HepG2 (cell line): ENCODE results near the gene STRADB. TPM values are rescaled to one million over a fixed set of nuclear protein-coding genes. Genes with fewer than 3 reads are reported as not detected.

Experiments used
- ATAC-seq: fragments of 200-7000 bp; cut with Tn5 transposase; 3 replicates; pipeline ENCODE4 v1.9.1; 2020; ENCODE audit warnings: mild to moderate bottlenecking, moderate library complexity
- BruUV-seq: library from RNA; stranded (reverse); fragments of 400-500 nt; replicated peaks from 2 replicates; lab custom pipeline; 2021; lab: Mats Ljungman, UMichigan
- CTCF ChIA-PET: fragments of 300-600 bp; formaldehyde crosslinking; extraction: SDS; loops from one replicate; lab custom pipeline; 2021; ENCODE audit warnings: low total read pairs, inconsistent platforms, low intra/inter-chr PET ratio; lab: Yijun Ruan, JAX
- POLR2A ChIA-PET: fragments of 350-600 bp; sonication (Branson Sonifier 250); formaldehyde crosslinking; loops from one replicate; lab custom pipeline; 2020; ENCODE audit warnings: antibody characterized with exemption, inconsistent platforms; lab: Yijun Ruan, JAX
- DNase-seq: peaks from one replicate; pipeline ENCODE4 v3.0.0-alpha.2; 2015; ENCODE audit warnings: low spot score
- FAIRE-seq: peaks from 3 replicates; lab custom pipeline; 2011; peaks lifted over from hg19 to GRCh38; lab: Jason Lieb, UNC
- H2AFZ ChIP-seq: one replicate; pipeline ENCODE4 v1.6.1; 2011; ENCODE audit warnings: low read length, inconsistent platforms
- H3K27ac ChIP-seq: fragments of 300-600 bp; 3 replicates; pipeline ENCODE4 v1.8.0; 2011; ENCODE audit warnings: mixed run types, mild to moderate bottlenecking, mixed read lengths, low read length, inconsistent platforms; ENCODE audit not compliant: insufficient read depth; ENCODE audit errors: extremely low read length
- H3K27me3 ChIP-seq, 2 experiments: fragments of 200-600 bp in 1 of 2; 2 replicates in 1 of 2; 3 replicates in 1 of 2; pipeline versions ENCODE4 v1.6.0 to v1.8.0; 2011; ENCODE audit warnings: low read length in 2 of 2, mild to moderate bottlenecking in 2 of 2, moderate library complexity in 2 of 2, inconsistent platforms in 1 of 2; ENCODE audit not compliant: insufficient read depth in 2 of 2, control insufficient read depth in 1 of 2
- H3K36me3 ChIP-seq, 2 experiments: fragments of 200-600 bp in 1 of 2; replicated peaks in 1 of 2; 2 replicates in 1 of 2; 3 replicates in 1 of 2; pipeline versions ENCODE4 v1.5.1 to v1.8.0; 2011; ENCODE audit warnings: low read length in 2 of 2, inconsistent platforms in 1 of 2; ENCODE audit not compliant: insufficient read depth in 2 of 2, control insufficient read depth in 1 of 2
- H3K4me1 ChIP-seq: 2 replicates; pipeline ENCODE4 v1.5.1; 2012; ENCODE audit warnings: low read length, inconsistent platforms; ENCODE audit not compliant: insufficient read depth
- H3K4me2 ChIP-seq: 2 replicates; pipeline ENCODE4 v1.6.0; 2011; ENCODE audit warnings: low read depth, low read length, inconsistent platforms
- H3K4me3 ChIP-seq, 3 experiments: fragments of 200-600 bp in 1 of 3; sonication (generic), shearing (Covaris generic) in 1 of 3; replicated peaks in 1 of 3; 2 replicates each; pipeline ENCODE4 v1.5.1; 2011 to 2016; ENCODE audit warnings: low read length in 3 of 3, inconsistent platforms in 2 of 3, low read depth in 2 of 3, mild to moderate bottlenecking in 2 of 3, control low read depth in 1 of 3, mixed read lengths in 1 of 3; ENCODE audit not compliant: insufficient read depth in 1 of 3
- H3K79me2 ChIP-seq: one replicate; pipeline ENCODE4 v1.6.1; 2011; ENCODE audit warnings: low read length, inconsistent platforms; ENCODE audit not compliant: insufficient read depth
- H3K9ac ChIP-seq: 2 replicates; pipeline ENCODE4 v1.6.0; 2011; ENCODE audit warnings: mild to moderate bottlenecking, low read depth, low read length, inconsistent platforms; ENCODE audit not compliant: insufficient read depth
- H3K9me3 ChIP-seq: 2 replicates; pipeline ENCODE4 v1.5.1; 2012; ENCODE audit warnings: mild to moderate bottlenecking, low read length
- H4K20me1 ChIP-seq: 2 replicates; pipeline ENCODE4 v1.6.0; 2011; ENCODE audit warnings: inconsistent platforms, mild to moderate bottlenecking, low read length, moderate library complexity; ENCODE audit not compliant: insufficient read depth
- CHD2 ChIP-seq: IDR thresholded peaks from 2 replicates; pipeline ENCODE4 v1.6.1; 2011; ENCODE audit warnings: low read depth, low read length, improper control_type of control experiment
- EP300 ChIP-seq, 3 experiments: sonication (generic) in 1 of 3; formaldehyde crosslinking in 1 of 3; IDR thresholded peaks; 2 replicates each; pipeline versions ENCODE4 v1.5.1 to v1.6.1; 2011 to 2020; ENCODE audit warnings: low read depth in 2 of 3, low read length in 2 of 3, borderline replicate concordance in 1 of 3, improper control_type of control experiment in 1 of 3, mild to moderate bottlenecking in 1 of 3, missing genetic modification reagents in 1 of 3, moderate library complexity in 1 of 3
- FOSL1 ChIP-seq: sonication (generic); formaldehyde crosslinking; IDR thresholded peaks from 2 replicates; pipeline ENCODE4 v1.9.0; 2021; ENCODE audit warnings: missing genetic modification reagents, borderline replicate concordance
- KAT2B ChIP-seq: fragments of 150-350 bp; IDR thresholded peaks from 2 replicates; pipeline ENCODE4 v1.6.1; 2014; ENCODE audit warnings: low read depth, low read length, borderline replicate concordance
- RBAK ChIP-seq: sonication (generic); formaldehyde crosslinking; IDR thresholded peaks from 2 replicates; pipeline ENCODE4 v1.5.1; 2020; ENCODE audit warnings: mild to moderate bottlenecking, missing genetic modification reagents
- RBM22 ChIP-seq: fragments of 200-400 bp; formaldehyde crosslinking; optimal IDR thresholded peaks from 2 replicates; pipeline ENCODE3; 2017; ENCODE audit warnings: mild to moderate bottlenecking, low read length, moderate library complexity
- RCOR2 ChIP-seq: IDR thresholded peaks from 2 replicates; pipeline ENCODE4 v1.6.1; 2016; ENCODE audit warnings: missing biosample characterization, missing genetic modification reagents
- SP4 ChIP-seq: sonication (generic); formaldehyde crosslinking; IDR thresholded peaks from 2 replicates; pipeline ENCODE4 v1.8.1; 2023; ENCODE audit warnings: mild to moderate bottlenecking, missing genetic modification reagents
- ZBTB4 ChIP-seq: sonication (generic); formaldehyde crosslinking; IDR thresholded peaks from 2 replicates; pipeline ENCODE4 v1.4.0; 2020; ENCODE audit warnings: missing genetic modification reagents, mild to moderate bottlenecking, borderline replicate concordance
- ZFP36L2 ChIP-seq: sonication (generic); formaldehyde crosslinking; IDR thresholded peaks from 2 replicates; pipeline ENCODE4 v1.4.0; 2020; ENCODE audit warnings: missing genetic modification reagents
- ZNF136 ChIP-seq: sonication (generic); formaldehyde crosslinking; IDR thresholded peaks from 2 replicates; pipeline ENCODE4 v1.8.1; 2022; ENCODE audit warnings: low read depth, mild to moderate bottlenecking, moderate library complexity, missing genetic modification reagents
- ZNF17 ChIP-seq: sonication (generic); formaldehyde crosslinking; IDR thresholded peaks from 2 replicates; pipeline ENCODE4 v1.5.0; 2020; ENCODE audit warnings: mild to moderate bottlenecking, missing genetic modification reagents
- ZNF260 ChIP-seq: sonication (generic); formaldehyde crosslinking; IDR thresholded peaks from 2 replicates; pipeline ENCODE4 v1.4.0; 2020; ENCODE audit warnings: missing genetic modification reagents, low read depth, mild to moderate bottlenecking, borderline replicate concordance
- ZNF296 ChIP-seq: sonication (generic); formaldehyde crosslinking; conservative IDR thresholded peaks from 2 replicates; pipeline ENCODE4 v1.5.0; 2020; ENCODE audit warnings: mild to moderate bottlenecking, missing genetic modification reagents
- ZNF331 ChIP-seq: sonication (generic); formaldehyde crosslinking; IDR thresholded peaks from 2 replicates; pipeline ENCODE4 v1.4.0; 2020; ENCODE audit warnings: missing genetic modification reagents
- ZNF460 ChIP-seq: sonication (generic); formaldehyde crosslinking; IDR thresholded peaks from 2 replicates; pipeline ENCODE4 v1.5.1; 2020; ENCODE audit warnings: missing genetic modification reagents, mild to moderate bottlenecking, borderline replicate concordance
- ZNF580 ChIP-seq: IDR thresholded peaks from 2 replicates; pipeline ENCODE4 v1.6.1; 2016; ENCODE audit warnings: low read depth, borderline replicate concordance
- ZNF761 ChIP-seq: sonication (generic); formaldehyde crosslinking; conservative IDR thresholded peaks from 2 replicates; pipeline ENCODE4 v1.4.0; 2020; ENCODE audit warnings: mild to moderate bottlenecking, missing genetic modification reagents
- ZNF780A ChIP-seq: sonication (generic); formaldehyde crosslinking; IDR thresholded peaks from 2 replicates; pipeline ENCODE4 v1.8.0; 2022; ENCODE audit warnings: mild to moderate bottlenecking, missing genetic modification reagents, moderate library complexity
- ZNF891 ChIP-seq: sonication (generic); formaldehyde crosslinking; IDR thresholded peaks from 2 replicates; pipeline ENCODE4 v1.5.0; 2020; ENCODE audit warnings: mild to moderate bottlenecking, missing genetic modification reagents
- WGBS: methylation state at CpG from one replicate; pipeline ENCODE4 v1.1.6; 2017; ENCODE audit warnings: low lambda C conversion rate; 5-methylcytosine and 5-hydroxymethylcytosine counted together
- in situ Hi-C: cut with HindIII; loops from 2 replicates; pipeline ENCODE4 v1.10.0; 2017; ENCODE audit warnings: low pct_unique_long_range_greater_than_20kb; ENCODE audit not compliant: extremely low pct_ligation_motif_present
- intact Hi-C: fragments of 100-400 bp; cut with micrococcal nuclease; formaldehyde crosslinking; loops from one replicate; pipeline ENCODE4 v1.10.0; 2022; ENCODE audit not compliant: unreplicated experiment
- polyA plus RNA-seq, 8 experiments: library from polyadenylated mRNA; depleted of rRNA in 3 of 8; stranded (reverse) in 7 of 8; unstranded in 1 of 8; fragments of >200 nt; fragmentation: Illumina TruSeq in 4 of 8; extraction: Trizol in 4 of 8; gene quantifications; 2 replicates each; pipeline versions ENCODE4 v1.2.1 to v1.2.3, GENCODE V29; 2011 to 2016; ENCODE audit warnings: low read depth in 4 of 8, missing spikeins in 1 of 8, mixed read lengths in 1 of 8; ENCODE audit not compliant: insufficient read depth in 1 of 8
- total RNA-seq, 5 experiments: library from RNA; depleted of rRNA; stranded (reverse); fragments of >200 nt; fragmentation: Illumina TruSeq; extraction: Trizol; gene quantifications; 2 replicates each; pipeline ENCODE4 v1.2.3, GENCODE V29; 2016; ENCODE audit warnings: low read depth in 1 of 5

STRADB gene
- total and polyA plus RNA-seq, 2 of the 13 experiments (the other 11 are each of a cell fraction or from before 2014, with no cell fraction given), result 34.1 to 66.6 TPM

- Histone ChIP-seq H3K27me3 (no peaks in the 10 kb centered on the region), H3K27ac (no peak overlapping the region), H3K4me3 (no peak overlapping the region), H3K36me3 (peaks cover 0 to 11% of the 10 kb centered on the region in 2 experiments; a peak in 2 of 5 replicates), H3K4me2 (no peak overlapping the region), H2AFZ (no peak overlapping the region), H3K4me1 (peaks cover 25% of the 10 kb centered on the region), H3K79me2 (no peaks in the 10 kb centered on the region), H4K20me1 (no peaks in the 10 kb centered on the region), H3K9me3 (no peaks in the 10 kb centered on the region), H3K9ac (no peak overlapping the region)
- CTCF ChIA-PET, result no interaction called here
- DNase-seq (no peak), FAIRE-seq (no peak), ATAC-seq (no peak)
- in situ Hi-C loops (no loop called here), intact Hi-C loops (no loop called here)
- BruUV-seq, result no TSS peak
- WGBS, result 97% methylated on average over 3 of the region's 3 CpGs
- TF ChIP-seq ZNF580, result no peak
- no peak for TF ChIP-seq ZNF761 (CRISPR knock-in tag)
- no peak for TF ChIP-seq RCOR2 (CRISPR knock-in tag)
- TF ChIP-seq ZNF780A (CRISPR knock-in tag), result no peak
- TF ChIP-seq ZNF136 (CRISPR knock-in tag), result no peak
- no peak for TF ChIP-seq ZNF260 (CRISPR knock-in tag)
- no peak for TF ChIP-seq ZNF296
- TF ChIP-seq ZNF17, result no peak
- TF ChIP-seq ZFP36L2 (CRISPR knock-in tag), result no peak
- TF ChIP-seq FOSL1 (CRISPR knock-in tag), result no peak
- TF ChIP-seq EP300 (IDR thresholded peaks at IDR 0.05; ENCODE audit: low read depth in 2 of 2, low read length in 2 of 2), result no peak
- no peak for TF ChIP-seq EP300 (CRISPR knock-in tag; IDR thresholded peaks at IDR 0.05; ENCODE audit: borderline replicate concordance)
- no peak for TF ChIP-seq RBM22
- TF ChIP-seq SP4, result no peak
- no peak for TF ChIP-seq ZNF331 (CRISPR knock-in tag)
- no peak for TF ChIP-seq ZNF460 (CRISPR knock-in tag)
- TF ChIP-seq RBAK, result no peak
- no peak for TF ChIP-seq ZBTB4
- TF ChIP-seq CHD2, result no peak
- no peak for TF ChIP-seq ZNF891 (CRISPR knock-in tag)
- TF ChIP-seq KAT2B, result no peak
- POLR2A ChIA-PET, result interaction anchor here (0.8 kb wide), 1 partner anchor 47 kb away, joined by 3 read pairs; the partner anchor contains the start of genes STRADB and TRAK2
Observed at GRCh38 chr2:201403880-201404279, 47.7 kb upstream of the STRADB start.
